Measurements from ENCODE around the gene GAS6.

GAS6 gene

GRCh38 chr13:113781571-113781970 lies 82.3 kb downstream of the GAS6 start:
- CTCF ChIA-PET = no interaction called here
- no peak for TF ChIP-seq CTCF (IDR thresholded peaks at IDR 0.05; ENCODE audit: control extremely low read depth, extremely low read depth, low read depth, missing control alignments)
- POLR2A ChIA-PET = no interaction called here
- DNase-seq (ENCODE audit: extremely low spot score) = no peak

GRCh38 chr13:113777311-113778260 lies 86.3 kb downstream of the GAS6 start:
- no peak for TF ChIP-seq CTCF (IDR thresholded peaks at IDR 0.05; ENCODE audit: control extremely low read depth, extremely low read depth, low read depth, missing control alignments)
- ChIA-PET POLR2A (no interaction called here), CTCF (interaction anchor here (1.5 kb wide), 1 partner anchor 60 kb away, joined by 3 read pairs; no protein-coding TSS in a partner anchor)
- DNase-seq (ENCODE audit: extremely low spot score) = no peak

GRCh38 chr13:113776231-113777125 lies 87.4 kb downstream of the GAS6 start:
- CTCF ChIA-PET = interaction anchor here (1.5 kb wide), 1 partner anchor 61 kb away, joined by 3 read pairs; no protein-coding TSS in a partner anchor
- POLR2A ChIA-PET = no interaction called here
- DNase-seq (ENCODE audit: extremely low spot score) = no peak
- TF ChIP-seq CTCF (IDR thresholded peaks at IDR 0.05; ENCODE audit: control extremely low read depth, extremely low read depth, low read depth, missing control alignments) = no peak

- POLR2A ChIA-PET = no interaction called here
- no peak for TF ChIP-seq CTCF (IDR thresholded peaks at IDR 0.05; ENCODE audit: control extremely low read depth, extremely low read depth, low read depth, missing control alignments)
- DNase-seq (ENCODE audit: extremely low spot score) = no peak
- CTCF ChIA-PET = no interaction called here
These were observed 88.3 kb downstream of the GAS6 start for GRCh38 chr13:113775451-113776145.

- ChIA-PET CTCF (no interaction called here), POLR2A (no interaction called here)
- no peak for DNase-seq (ENCODE audit: extremely low spot score)
- no peak for TF ChIP-seq CTCF (IDR thresholded peaks at IDR 0.05; ENCODE audit: control extremely low read depth, extremely low read depth, low read depth, missing control alignments)
These were observed 89.4 kb downstream of the GAS6 start for GRCh38 chr13:113774177-113775107.
